ENCODE results near the gene OTOF. TPM values are rescaled to one million over a fixed set of nuclear protein-coding genes. Genes with fewer than 3 reads are reported as not detected.

The OTOF gene
- 8.1 and 11.3 TPM in 2 replicates for total RNA-seq

DNA sequence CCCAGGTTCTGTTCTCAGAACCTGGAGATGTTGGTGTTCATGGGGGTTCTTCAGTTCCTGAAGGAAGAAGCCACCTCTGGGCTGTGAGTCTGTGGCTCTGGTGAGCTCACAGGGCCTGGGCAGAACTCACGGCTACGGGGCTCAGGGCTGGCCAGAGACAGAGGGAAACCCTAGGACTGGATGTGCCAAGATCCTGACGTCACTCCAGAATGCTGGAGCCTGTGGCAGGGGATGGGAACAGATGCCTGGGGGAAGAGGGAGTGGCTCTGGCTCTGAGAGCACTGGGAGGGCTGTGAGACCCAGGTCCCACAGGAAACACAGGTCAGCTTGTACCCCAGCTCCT lies at the start of gene OTOF:
Gene OTOF, minus strand, starts transcription at position 214 of the 343 bp plus-strand sequence.
- DNase-seq (ENCODE audit: low read depth in 2 of 2) = peak; percentile 33 to 46

DNA sequence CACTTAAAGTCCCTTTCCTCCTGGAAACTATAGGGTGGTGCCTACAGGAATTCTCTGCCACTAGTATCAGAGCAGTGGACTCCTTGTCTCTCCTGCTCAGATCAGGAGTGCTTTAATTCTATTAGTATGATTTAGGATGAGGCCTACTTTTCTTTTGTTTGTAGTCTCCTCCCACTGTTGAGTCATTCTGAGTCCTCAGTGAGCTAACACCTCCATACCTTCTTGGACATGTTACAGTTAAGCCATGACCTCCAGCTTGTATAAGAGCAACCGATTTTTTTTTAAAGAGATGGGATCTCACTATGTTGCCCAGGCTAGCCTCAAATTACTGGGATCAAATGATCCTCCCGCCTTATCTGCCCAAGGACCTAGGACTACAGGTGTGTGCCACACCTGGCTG lies 48.7 kb upstream of the OTOF start:
- DNase-seq (ENCODE audit: low read depth in 2 of 2) = no peak

DNA sequence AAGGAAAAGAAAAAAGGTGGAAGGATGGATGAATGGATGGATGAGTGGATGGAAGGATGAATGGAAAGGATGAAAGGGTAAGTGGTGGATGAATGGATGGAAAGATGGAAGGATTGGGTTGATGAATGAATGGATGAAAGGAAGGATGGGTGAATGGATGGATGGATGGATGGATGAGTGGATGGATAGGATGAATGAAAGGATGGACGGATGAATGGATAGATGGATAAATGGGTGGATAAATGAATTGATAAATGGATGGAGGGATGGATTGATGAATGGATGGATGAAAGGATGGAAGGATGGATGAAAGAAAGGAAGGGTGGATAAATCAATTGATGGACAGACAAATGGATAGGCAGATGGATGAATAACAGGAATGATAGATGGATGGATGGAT lies 48.2 kb upstream of the OTOF start:
- no peak for DNase-seq (ENCODE audit: low read depth in 2 of 2)

DNA sequence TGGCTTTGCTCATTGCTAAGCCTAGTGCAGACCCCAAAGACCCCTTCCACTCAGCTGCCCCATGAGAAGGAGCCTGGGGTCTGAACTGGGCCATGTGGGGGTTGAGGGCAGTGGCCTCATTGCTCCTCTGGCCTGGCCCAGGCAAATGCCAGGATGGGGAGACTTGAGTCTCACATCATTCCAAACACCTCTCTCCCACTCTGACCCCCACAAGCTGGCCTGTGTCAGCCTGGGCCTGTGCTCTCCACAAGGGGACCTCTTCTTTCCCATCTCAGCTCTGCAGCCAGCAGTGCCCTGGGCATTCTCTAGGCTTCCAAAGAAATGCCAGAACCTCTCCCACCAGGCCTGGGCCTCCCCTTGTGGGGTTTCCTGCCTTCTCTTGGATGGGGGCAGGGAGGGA lies 45.8 kb upstream of the OTOF start:
- DNase-seq (ENCODE audit: low read depth in 2 of 2) = no peak

DNA sequence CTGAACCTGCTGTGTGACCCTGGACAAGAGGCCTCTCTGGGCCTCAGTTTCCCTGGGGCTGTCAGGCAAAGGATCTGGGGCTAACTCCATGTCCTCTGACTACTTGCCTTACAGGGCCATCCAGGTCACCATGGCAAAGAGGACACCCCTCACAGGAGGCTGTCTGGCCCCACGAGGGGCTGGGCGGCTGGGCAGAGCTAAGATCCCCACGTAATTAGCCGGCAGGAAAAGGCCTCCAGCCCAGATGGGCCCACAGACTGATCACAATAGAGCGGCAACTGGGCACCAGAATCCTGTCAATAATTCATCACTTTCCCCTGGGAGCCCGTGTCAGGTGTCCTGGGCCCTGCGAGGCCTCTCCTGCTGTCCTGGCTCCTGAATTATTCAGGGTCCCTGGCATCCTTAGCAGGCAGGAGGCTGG lies 44.8 kb upstream of the OTOF start:
- DNase-seq (ENCODE audit: low read depth in 2 of 2) = no peak

DNA sequence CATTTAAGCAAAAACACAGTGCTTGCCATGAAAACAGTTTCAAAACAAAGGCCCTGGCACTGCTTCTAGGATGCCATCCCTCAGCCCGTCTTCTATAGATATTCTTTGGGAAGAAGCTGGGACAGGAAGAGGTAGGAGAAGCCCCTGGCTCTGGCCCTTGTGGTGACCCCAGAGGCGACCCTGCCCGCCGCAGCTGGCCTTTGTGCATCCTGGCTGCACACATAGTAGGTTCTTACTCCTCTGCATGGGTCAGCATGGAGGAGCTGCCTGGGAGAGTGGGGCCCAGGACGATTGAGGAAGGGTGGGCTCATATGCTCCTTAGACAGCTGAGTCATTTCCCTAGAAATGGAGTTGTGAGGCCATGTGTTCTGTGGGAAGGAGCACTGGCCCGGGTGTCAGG lies 44.4 kb upstream of the OTOF start:
- peak in 1 of 2 donors; percentile 11 for DNase-seq (ENCODE audit: low read depth in 2 of 2)

DNA sequence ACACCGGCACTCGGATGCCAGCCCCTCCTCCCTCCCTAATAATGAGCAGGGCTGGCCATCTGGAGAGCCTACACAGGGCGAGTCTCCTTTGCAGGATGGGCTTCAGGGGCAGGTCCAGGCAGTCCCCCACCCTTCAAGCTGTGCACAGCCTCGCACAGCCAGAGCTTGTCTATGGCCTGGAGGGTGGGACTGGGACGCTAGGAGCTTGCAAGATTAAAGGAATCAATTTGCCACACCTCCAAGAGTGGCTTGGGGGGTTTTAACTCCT lies 43.9 kb upstream of the OTOF start:
- no peak for DNase-seq (ENCODE audit: low read depth in 2 of 2)

DNA sequence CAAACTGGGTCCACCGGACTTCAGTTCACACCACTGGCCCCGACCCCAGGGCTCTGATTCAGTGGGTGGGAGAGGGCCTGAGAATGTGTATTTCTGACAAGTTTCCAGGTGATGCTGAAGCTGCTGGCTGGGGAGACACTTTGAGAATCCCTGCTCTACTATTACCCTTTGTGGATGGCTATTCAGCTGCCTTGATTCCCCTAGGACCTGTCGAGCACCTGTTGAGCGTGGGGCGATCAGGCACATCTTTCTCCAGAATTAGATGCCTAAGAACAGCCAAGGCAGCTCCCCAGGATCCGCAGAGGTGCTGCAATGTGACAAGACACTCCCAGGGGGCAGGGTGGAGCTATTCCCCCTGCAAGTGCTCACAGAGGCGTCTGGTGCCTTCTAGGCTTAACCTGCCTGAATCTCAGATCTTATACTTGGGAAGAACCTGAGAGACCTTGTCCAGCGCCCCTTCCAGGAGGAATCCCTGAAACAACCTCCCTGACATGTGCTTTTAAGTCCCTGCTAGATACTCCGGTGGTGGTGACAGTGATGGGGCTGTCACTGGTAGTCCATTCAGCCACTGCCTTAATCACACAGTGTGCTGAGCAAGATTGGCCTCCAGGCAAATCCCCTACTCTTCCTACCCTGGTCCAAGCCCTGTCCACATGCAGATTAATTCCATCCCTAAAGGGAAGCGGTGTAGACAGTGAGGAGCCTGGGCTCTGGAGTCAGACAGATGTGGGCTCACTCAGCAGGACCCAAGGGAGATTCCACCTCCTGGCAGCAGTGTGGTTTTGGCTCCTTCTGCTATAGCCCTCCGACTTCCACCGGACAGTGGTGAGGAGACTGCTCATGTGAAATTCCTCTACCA lies 43.4 kb upstream of the OTOF start:
- DNase-seq (ENCODE audit: low read depth in 2 of 2) = peak in 1 of 2 donors; percentile 19

DNA sequence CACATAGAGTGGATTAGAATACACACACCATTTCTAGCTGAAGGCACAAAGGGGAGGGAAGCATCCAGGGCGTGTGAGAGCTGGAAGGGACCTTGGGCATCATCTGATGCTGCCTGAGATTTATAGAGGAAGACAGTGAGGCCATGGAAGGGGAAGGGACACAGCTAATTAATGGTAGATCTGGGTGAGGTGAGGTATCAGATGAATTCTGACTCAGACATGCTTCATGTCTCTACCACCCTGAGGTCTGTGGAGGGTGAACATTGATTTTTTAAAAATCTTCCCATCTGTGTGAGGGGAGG lies 42.2 kb upstream of the OTOF start:
- DNase-seq (ENCODE audit: low read depth in 2 of 2) = no peak

DNA sequence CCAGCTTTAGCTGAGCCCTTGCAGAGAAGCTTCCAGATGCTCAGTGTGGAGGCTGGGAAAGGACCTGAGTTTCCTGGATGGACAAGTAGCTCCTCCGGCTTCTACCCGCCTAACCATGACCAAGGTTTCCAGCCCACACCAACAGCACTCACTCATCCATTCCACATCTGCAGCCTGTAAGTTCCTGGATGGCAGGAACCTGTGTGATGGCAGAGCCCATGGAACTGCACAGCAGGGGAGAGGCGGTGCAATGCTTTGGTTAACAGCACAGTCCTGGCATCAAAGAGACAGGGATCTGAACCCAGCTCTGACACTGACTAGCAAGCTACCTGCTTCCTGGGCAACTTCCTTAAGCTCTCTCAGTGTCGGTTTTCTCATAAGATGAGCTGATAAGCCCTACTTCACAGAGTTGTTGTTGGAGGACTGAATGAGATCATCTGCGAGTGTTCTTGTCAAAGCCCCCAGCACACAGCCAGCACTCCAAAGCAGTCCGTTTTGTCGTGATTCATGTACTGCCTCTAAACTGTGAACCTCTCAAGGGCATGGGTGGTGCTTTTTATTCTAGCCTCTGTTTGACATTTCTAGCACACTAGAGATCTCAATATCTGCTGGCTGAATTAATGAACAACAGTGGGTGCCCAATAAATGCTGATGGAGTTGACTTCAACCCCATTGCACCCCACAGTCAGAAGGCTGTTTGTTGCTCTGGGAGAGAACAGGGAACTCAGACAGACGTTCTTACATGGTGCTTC lies 41.6 kb upstream of the OTOF start:
- no peak for DNase-seq (ENCODE audit: low read depth in 2 of 2)

DNA sequence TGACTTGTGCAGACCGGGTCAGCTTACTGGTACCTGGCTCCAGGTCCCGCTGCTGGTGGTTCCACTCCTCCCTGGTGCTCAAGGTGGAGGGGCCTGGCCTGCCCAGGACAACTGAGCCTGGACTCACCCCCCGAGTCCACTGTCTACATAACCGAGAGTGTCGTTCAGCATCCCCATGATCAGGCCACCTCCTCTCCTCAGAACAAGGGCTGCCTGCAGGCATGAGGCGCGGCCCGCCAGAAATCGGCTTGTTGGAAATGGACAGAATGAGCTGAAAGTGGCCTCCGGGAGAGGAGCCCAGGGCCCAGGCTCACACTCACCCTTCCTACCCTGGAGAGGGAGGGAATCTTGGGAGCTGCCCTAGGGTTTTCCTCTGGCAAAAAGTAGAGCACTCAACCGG lies 38.9 kb upstream of the OTOF start:
- DNase-seq (ENCODE audit: low read depth in 2 of 2) = no peak

DNA sequence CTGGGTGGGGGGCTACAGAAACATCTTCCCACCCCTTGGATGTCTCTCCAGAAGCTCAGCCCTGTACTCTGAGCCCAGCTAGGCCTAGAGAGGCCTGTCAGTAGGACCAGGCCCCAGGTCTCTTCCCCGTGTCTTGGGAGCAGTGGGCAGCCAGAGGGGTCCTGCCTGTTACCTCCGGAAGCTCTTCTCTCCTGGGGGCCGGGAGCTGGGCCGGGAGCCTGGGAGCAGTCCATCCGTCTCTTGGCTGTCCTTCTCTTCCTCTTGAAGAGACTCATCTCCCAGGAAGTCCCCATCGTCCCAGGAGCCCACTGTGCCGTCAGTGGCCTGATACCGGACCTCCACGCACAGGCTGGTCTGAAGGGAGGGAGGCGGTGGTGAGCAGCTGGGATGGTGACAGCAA lies 38.3 kb upstream of the OTOF start:
- DNase-seq (ENCODE audit: low read depth in 2 of 2) = no peak

DNA sequence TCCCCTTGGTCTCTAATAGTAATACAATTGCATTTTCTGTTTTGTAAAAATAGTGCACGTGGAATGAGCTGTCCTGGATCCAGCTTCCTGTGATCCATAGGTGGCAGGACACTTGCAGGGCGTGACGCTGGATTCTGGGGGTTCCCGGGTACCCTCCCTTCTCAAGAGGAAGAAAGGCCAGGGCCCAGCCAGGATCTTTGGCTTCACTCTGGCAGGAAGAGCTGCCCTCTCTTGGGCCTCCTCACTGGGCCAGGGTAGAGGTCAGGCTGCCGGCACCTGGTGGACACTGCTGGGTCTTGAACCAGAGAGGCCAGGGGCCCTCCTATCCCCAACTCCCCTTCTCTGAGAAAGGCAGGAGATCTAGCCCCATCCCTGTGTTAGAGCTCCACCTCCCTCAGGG lies 37.8 kb upstream of the OTOF start:
- no peak for DNase-seq (ENCODE audit: low read depth in 2 of 2)

DNA sequence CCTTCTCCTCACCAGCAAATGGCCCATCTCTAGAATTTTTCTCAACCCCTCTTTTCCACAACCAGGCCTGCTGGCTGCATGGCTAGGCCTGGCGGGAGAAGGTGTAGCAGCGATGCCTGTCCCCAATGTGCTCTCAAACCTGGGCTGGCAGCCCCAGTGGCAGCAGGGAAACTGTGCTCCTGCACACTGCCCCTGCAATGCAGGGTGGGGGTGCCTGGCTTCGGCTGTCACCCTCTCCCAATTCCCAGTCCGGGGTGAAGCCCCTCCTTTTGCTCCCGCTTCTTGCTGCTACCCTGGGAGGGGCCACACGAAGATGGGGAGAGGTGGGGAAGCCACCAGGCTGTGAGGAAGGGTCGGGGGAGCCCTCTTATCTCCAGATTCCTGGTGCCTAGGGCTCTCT lies 36.1 kb upstream of the OTOF start:
- DNase-seq (ENCODE audit: low read depth in 2 of 2) = no peak

DNA sequence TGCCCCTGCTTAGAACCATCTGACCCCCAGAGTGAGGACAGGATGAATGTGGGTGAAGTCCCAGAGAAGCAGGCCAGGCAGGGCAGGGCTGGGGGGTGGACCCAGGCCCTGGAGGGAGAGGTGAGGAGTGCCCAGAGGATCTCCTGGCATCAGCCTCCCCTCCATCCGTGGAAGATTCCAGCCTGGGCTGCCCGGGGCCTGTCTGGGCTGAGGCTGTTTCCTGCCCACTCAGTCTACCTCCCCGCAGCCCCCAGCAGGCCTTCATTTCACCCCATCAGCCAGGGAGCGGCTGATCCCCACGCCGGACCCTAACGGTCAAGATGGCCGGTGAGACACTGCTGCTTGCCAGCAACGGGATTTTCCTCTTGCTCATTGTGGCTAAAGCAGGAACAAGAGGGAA lies 35.3 kb upstream of the OTOF start:
- DNase-seq (ENCODE audit: low read depth in 2 of 2) = no peak

DNA sequence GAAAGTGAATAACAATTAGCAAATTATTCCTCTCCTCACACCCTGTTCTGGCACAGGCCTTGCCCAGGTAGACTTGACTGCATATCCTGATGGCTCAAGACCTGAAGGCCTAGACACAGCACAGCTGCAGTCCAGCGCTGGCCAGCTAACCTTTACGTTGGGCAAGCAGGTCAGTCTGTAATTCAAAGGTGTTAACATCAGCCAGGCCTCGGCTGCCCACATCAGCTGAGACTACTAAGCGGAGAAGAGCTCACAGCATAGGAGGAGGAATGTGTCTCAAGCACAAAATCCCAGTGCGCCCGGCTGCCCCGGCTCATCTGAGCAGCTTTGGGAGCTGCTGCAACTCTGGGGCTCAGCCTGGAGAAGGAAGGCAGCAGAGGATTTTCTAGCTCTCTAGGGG lies 33.5 kb upstream of the OTOF start:
- no peak for DNase-seq (ENCODE audit: low read depth in 2 of 2)

DNA sequence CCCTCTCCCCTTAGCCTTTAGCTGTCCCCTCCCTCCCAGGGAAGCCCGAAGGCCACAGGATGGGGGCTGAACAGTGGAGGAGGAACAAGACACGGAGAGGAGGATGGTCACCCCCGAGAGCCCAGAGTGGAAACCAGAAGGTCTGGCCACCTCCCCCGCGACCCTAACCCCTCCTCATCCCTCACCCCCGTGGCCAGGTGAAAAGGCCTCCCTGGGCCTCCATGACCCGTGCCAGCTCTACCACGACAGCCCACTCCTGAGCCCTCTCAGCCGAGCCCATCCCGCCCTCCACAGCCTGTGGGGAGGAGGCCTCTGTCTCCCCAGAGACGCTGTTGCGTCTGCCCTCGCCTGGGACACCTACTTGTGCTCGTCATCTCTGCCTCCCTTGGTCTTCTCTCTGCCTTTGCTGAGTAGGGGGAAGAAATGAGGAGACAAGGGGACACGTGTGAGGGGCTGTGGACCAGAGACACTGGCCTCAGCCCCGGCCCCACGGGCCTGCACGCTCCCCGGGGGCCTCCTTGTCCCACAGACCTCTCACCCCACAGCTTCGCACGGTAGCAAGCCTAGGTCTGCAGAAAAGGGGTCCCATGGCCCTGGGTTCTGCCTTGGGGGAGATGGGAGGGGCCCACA lies 32.5 kb upstream of the OTOF start:
- DNase-seq (ENCODE audit: low read depth in 2 of 2) = no peak

DNA sequence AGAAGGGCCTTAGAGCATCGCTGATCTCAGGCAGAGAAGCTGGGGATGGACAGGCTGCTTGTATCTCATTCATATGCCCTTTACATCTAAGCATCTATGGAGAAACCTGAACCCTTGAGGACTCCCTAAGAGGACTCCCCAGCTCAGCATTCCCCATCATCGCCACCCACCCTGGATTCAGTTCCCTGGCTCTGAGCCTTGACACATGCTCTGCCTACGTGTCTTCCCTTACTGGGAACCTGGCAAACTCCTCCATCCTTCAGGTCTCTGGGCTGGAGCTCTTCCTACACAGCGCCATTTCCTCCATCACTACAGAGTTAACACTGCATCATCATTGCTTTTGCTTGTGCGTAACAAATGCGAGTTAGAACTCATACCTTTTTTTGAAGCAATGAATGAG lies 31.2 kb upstream of the OTOF start:
- DNase-seq (ENCODE audit: low read depth in 2 of 2) = no peak

DNA sequence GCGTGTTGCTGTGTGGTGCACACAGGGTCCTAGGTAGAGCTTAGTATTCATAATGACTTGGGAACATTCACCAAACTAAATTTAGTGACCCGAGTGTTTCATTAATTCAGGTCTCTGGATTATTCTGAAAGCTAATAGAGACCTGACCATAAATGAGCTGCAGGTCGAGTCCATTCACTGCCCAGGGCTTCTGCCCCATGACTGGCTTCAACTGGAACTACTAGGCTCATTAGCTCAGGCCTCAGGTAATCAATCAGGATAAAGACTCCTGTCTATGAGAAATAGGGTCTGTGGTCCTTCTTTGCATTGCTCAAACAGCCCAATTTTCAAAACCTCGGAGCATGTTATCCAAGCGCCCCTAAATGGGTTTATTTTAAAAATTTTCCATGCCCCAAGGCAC lies 30.0 kb upstream of the OTOF start:
- DNase-seq (ENCODE audit: low read depth in 2 of 2) = no peak

DNA sequence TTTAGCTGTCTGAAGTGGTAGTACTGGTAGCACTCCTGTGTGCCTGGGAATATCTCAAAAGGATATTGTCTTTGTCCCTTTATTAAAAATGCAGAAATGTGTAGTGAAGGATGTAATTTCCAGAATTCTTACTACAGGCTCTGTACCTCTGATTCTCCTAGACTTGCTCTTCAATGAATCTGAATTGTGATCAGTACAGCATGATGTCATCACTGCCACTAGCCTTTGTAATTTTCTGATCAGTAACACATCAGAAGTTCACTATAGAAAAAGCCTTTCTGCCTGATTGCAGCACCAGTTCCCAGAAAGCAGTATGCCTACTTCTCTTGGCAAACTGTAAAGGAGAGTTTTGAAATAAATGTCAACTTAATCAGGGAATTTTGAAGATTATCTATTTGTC lies 29.2 kb upstream of the OTOF start:
- DNase-seq (ENCODE audit: low read depth in 2 of 2) = no peak

DNA sequence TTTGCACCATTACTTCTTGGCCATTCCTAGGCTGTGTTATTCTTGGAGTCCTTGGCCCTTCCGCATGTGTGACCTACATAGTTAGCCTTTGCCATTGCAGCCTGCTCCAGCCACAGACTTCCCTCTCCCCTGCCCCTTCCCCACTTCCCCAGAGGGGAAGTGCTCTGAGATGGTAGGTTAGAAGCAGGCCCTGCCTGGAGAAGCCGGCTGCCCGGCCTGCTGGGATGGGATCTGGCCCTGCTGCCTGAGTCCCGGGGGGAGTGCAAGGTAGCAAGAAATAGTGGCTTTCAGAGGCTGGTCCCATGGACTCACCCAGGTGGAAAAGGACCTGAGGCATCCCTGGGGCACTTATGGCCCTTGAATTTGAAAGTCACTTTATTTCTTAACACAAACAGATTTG lies 28.4 kb upstream of the OTOF start:
- DNase-seq (ENCODE audit: low read depth in 2 of 2) = no peak

DNA sequence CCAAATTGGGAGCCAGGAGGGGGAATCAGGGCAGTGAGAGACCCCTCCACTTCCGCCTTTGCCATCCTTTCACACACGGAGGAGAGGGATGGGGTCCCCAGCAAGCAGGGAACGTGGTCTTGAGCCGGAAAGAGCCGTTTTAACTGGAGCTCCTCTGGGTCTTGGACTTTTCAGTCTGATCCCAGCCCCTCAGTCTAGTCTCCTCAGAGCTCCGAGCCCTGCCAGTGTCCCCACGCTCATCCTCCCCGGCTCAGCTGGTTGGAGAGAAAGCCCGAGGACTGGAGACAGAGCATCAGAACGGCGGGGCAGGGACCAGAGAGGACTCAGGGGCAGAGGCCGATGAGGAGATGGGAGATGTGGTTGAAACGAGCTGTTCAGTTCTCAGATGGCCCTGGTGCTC lies 26.1 kb upstream of the OTOF start:
- DNase-seq (ENCODE audit: low read depth in 2 of 2) = no peak

DNA sequence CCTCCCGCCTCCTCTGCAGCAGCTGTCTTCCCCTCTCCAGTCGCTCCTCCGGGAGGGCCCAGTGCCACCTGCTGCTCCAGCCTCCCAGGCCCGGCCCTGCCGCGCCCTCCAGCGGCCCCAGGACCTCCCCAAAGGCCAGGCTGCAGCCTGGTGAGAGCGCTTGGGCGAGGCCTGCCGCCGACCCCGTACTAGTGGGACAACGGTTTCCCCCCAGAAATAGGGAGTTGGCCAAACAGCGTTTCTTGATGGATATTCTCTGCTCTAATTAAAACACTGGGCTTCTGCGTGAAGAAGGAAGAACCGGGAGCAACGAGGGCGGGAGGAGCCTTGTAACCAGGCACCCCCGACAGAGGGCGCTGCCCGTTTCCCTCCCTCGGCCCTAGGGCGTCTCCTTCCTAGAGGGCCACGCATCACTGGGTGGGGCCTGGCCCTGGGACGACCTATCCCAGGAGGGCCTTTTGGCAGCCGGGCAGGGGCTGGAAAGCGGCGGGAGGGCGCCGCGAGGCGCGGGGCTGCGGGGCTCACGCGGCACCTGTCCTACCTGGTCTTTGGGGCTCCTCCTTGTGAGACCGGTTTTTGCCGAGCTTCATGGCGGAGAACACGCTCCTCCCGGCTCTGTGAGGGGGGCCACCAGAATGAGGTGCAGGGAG lies 25.4 kb upstream of the OTOF start:
- peak; percentile 40 to 68 for DNase-seq (ENCODE audit: low read depth in 2 of 2)

Measured in lung microvascular endothelial cell (primary cell).